GM18870 (cell line): ENCODE measurements around the gene PPP1R2C.

Experiments used
- ATAC-seq: cut with Tn5 transposase; IDR thresholded peaks from one replicate; pipeline ENCODE4 v1.9.1; 2021; ENCODE audit warnings: moderate library complexity; ENCODE audit not compliant: unreplicated experiment

PPP1R2C gene

GRCh38 chrX:42778096-42778495 lies at the start of gene PPP1R2C:
Gene PPP1R2C (minus strand): TSS chrX:42778163. CDS start chrX:42778079, 84 bp downstream.
- ATAC-seq: no peak

DNA sequence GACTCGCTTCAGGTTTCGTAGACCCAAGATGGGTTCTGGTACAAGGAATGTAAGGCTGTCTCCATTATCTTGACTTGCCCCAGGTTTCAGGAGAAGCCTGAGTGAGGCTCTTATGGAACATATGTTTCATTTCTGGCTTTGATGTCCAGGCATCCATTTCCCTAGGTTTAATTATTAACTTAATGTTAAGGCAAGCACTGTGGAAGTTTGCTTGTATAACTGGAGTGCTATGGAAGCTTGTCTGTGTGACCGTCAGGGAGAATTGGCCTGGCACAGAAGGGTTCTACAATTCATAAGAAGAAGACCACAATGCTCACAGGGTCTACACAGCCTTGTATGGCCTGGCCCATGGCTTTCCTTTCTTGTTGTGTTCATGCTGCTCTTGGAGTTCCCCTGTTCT lies 47.2 kb upstream of the PPP1R2C start:
- no peak for ATAC-seq

DNA sequence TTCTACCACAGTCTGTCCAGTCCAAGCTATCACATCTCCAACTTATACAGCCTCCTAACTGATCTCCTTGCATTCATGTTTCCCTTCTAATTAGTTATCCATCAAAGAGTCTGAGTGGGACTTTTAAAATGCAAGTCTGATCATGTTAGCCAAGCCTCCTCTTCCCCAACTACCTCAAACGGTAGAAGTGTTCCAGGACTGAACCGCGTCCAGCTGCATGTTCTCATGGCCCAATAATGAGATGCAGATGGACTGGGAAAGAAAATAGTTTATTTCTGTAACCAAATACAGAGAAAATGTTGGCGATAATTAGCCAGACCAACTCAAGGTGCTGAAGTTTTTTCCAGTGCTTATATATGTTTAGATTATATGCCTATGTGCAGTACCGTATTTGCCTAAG lies 46.6 kb upstream of the PPP1R2C start:
- no peak for ATAC-seq

- peak; percentile 43 for ATAC-seq
These were observed 45.5 kb upstream of the PPP1R2C start for GRCh38 chrX:42823443-42823842.

GRCh38 chrX:42821803-42822443 lies 44.0 kb upstream of the PPP1R2C start:
- no peak for ATAC-seq

DNA sequence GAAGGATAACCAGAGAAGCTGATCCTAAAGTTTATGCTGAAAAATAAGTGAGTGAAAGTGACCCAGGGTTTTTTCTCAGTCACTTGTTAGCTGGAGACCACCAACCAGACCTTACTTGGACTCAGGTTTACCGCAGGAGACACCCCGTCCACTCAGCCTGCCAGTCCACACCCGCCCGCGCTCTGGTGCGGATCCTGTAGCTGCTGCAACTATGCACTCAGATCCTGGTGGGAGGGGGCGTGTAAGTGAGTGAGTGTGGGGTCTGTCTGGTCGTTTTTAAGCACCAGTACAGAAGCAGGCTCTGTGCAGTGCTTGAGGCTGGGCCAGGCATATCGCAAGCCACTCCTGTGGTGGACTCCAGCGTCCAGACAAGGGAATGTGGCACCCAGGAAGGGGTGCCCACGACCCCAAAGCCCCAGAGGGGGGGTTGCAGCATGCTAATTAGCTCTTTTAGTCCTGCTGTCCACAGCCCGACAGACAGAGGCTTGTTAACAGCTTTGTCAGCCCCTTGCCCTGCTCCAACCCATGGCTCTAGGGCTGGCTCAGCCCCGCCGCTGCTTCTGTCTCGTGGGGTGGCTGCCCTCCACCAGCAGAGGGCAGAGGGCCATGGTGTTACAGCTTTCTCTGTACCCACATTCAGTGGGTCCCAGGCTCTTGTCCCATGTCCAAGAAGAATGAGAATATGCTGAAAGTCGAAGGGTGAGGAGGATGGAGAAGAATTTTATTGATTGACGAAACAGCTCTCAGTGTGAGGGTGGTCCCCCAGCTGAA lies 40.4 kb upstream of the PPP1R2C start:
- no peak for ATAC-seq

DNA sequence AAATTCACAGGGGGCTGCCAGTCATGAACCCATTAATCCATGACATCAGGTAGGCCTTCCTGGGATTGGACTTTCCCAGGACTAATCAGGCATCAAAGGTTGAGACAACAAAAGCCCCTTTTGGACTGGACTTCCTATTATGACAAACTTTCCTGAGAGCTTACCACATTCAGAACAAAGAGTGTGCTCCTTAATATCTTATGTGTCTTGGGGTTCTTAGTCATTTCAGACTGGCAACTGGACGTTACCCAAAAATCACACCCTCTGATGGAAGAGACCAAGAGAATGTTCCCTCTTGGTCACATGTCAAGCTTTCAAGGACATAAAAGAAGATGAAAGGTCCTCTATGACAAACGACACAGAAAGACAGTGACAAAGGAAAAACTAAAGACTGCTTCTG lies 31.6 kb upstream of the PPP1R2C start:
- ATAC-seq: no peak

DNA sequence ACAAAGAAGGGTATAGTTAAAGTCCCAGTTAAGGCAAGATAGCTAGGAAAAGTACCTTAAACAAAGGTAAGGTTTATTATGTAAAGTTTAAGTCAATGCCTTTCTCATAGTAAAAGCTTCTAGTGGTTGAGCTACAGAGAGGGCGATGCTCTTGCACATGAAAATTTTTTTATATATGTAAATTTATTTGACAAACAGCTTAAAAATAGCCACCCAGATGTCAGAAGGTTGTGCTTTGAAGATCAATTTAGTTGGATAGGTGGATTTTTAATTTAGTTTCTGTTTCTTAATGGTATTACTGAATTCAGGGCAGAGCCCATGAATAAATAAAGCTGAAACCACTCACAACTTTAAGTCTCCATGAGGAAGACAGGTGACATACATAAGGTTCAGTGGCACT lies 29.4 kb upstream of the PPP1R2C start:
- ATAC-seq: no peak

DNA sequence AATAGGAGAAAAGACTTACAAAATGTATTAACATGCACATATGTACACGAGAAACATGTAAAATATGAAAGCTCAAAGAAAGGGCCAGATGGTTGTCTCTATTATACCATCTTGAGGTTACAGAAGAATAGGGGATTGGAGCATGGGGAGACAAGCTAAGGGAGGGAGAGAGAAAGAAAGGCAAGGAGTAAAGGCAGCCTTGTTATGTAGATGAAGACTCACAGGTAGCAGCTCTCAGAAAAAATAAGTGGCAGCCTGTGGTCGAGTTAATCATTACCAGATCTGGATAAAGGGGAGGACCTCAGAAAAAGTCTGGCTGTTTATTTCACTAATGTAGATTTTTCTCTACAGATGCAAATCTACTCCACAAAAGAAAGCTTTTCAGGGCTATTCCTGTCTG lies 26.6 kb upstream of the PPP1R2C start:
- no peak for ATAC-seq

DNA sequence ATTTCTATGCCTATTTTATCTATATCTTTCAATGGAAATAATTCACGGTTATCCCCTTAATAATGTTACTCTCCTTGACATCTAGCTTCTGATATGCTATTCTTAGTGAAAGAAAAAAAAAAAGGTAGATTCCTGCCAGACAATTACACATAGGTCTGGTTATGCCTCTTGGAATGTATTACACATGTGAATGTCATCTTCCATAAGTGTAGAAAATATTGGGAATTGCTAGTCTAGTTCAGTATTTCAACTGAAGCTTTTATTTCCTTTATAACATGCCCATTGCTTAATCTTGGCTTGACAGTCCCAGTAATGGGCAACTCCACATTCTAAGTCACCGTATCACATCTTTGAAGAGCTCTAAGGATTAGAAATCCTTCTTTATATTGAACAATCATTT lies 25.4 kb upstream of the PPP1R2C start:
- ATAC-seq: no peak

GRCh38 chrX:42797651-42798269 lies 19.8 kb upstream of the PPP1R2C start:
- no peak for ATAC-seq

DNA sequence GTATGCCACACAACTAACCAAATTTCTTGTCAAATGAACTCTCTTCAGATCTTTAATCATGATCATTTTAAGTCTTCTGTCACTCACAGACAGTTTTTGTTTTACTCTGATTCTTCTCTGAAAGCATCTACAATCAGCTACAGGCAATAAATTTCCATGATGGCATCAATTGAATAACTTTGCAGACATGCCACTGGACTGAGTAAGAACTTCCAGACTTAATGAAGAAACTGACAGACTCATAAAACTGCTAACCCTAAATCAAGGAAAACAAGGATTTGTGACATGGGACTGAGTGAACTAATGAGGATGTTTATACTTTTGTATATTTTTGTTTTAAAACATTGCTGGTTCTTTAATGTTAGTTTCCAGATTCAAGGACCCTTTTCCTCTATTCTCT lies 5.5 kb upstream of the PPP1R2C start:
- ATAC-seq: no peak

DNA sequence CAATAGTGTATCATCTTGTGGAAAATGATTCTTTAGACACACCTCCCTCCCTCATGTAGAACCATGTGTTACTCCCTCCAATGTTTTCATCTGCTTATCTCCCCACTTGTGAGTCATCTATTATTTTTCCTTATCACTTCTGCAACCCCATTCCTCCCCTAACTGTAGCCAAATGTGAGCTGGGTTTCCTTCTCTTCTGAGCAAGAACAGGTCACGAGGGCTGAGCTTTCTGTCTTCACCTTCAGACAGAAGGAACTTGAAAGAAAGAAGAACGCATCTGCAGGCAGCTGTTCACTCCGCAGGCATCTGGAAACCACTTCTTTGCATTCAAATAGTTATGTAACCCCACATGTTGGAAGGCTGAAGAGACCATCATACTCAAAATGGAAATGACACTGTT lies 1.8 kb downstream of the PPP1R2C start:
- ATAC-seq: no peak

- no peak for ATAC-seq
These were observed 5.1 kb downstream of the PPP1R2C start for GRCh38 chrX:42772874-42773273.

GRCh38 chrX:42771506-42772335 lies 6.2 kb downstream of the PPP1R2C start:
- no peak for ATAC-seq

- no peak for ATAC-seq
These were observed 7.4 kb downstream of the PPP1R2C start for GRCh38 chrX:42770566-42770965.

- no peak for ATAC-seq
These were observed 18.1 kb downstream of the PPP1R2C start for GRCh38 chrX:42759881-42760280.

- no peak for ATAC-seq
These were observed 22.1 kb downstream of the PPP1R2C start for GRCh38 chrX:42755815-42756214.

DNA sequence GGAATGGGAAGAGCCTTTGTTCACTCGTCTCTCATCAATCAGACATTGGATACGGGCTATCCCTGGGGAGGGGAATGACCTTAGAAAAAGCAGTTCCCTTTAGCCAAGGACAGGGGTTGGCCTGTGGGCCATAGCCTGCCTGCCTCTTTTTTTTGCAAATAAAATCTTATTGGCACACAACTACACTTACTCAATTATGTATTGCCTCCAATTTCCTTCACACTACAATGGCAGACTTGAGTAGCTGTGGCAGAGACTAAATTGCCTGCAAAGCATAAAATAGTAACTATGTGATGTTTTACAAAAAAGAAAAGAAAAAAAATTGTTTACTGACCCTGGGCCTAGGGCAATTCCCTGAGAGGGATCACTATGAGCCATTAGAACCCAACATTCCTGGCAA lies 23.4 kb downstream of the PPP1R2C start:
- no peak for ATAC-seq

- no peak for ATAC-seq
These were observed 23.8 kb downstream of the PPP1R2C start for GRCh38 chrX:42754115-42754514.

- no peak for ATAC-seq
These were observed 25.2 kb downstream of the PPP1R2C start for GRCh38 chrX:42752730-42753129.
